ENCODE data around the gene FBXO2. TPM values are rescaled to one million over a fixed set of nuclear protein-coding genes. Genes with fewer than 3 reads are reported as not detected.

Gene FBXO2, protein sequence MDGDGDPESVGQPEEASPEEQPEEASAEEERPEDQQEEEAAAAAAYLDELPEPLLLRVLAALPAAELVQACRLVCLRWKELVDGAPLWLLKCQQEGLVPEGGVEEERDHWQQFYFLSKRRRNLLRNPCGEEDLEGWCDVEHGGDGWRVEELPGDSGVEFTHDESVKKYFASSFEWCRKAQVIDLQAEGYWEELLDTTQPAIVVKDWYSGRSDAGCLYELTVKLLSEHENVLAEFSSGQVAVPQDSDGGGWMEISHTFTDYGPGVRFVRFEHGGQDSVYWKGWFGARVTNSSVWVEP
- 4.2 TPM for polyA plus RNA-seq (2012; ENCODE audit: insufficient read length, low read depth)

DNA sequence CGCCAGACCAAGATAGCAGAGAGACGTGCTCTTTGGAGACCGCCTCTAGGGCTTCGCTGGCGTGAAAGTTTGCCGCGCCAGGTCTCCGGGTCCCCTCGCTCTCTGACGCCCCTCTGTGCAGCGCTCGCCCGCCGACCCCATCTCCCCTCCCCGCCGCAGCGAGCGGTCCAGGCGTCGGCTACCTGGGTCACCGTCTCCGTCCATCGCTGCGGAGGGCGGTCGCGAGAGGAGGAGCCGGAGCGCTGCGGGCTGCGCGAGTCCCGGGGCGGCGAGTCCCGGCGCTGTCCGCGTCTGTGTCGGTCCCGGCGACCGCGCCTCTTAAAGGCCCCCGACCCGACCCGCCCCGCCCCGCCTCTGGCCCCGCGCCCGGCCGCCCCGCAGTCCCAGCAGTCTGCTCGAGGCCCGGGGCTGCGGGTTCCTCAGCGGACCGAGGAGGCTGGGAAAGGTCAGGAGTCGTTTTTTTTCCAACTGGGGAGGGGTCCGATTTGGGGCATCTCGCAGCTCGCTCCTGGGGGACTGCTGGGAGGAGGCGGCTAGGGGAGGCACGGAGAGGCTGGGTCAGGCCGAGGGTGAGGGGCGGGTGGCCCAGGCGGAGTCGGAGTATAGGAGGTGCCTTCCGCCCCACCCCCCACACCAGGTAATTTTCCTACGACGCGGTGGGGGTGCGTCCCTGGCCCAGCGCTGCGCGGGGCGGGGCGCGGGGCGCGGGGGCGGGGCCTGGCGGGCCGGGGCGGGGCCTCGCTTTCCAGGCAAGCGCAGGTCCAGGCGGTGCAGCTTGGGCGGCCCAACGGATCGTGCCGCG is at the start of gene FBXO2, which contains the start of gene FBXO44:
TSS of gene FBXO2 (minus strand) at position 293 of the 802 bp plus-strand sequence. CDS start at position 204, 89 bp downstream.
TSS of gene FBXO44 (plus strand) at position 741 of the 802 bp plus-strand sequence. CDS start 959 bp downstream, outside the sequence.
- TF ChIP-seq, protein P1, sequence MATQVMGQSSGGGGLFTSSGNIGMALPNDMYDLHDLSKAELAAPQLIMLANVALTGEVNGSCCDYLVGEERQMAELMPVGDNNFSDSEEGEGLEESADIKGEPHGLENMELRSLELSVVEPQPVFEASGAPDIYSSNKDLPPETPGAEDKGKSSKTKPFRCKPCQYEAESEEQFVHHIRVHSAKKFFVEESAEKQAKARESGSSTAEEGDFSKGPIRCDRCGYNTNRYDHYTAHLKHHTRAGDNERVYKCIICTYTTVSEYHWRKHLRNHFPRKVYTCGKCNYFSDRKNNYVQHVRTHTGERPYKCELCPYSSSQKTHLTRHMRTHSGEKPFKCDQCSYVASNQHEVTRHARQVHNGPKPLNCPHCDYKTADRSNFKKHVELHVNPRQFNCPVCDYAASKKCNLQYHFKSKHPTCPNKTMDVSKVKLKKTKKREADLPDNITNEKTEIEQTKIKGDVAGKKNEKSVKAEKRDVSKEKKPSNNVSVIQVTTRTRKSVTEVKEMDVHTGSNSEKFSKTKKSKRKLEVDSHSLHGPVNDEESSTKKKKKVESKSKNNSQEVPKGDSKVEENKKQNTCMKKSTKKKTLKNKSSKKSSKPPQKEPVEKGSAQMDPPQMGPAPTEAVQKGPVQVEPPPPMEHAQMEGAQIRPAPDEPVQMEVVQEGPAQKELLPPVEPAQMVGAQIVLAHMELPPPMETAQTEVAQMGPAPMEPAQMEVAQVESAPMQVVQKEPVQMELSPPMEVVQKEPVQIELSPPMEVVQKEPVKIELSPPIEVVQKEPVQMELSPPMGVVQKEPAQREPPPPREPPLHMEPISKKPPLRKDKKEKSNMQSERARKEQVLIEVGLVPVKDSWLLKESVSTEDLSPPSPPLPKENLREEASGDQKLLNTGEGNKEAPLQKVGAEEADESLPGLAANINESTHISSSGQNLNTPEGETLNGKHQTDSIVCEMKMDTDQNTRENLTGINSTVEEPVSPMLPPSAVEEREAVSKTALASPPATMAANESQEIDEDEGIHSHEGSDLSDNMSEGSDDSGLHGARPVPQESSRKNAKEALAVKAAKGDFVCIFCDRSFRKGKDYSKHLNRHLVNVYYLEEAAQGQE (IDR thresholded peaks at IDR 0.05; ENCODE audit: insufficient read depth in 1 of 2, low read depth in 2 of 2, low read length in 2 of 2) = no peak
- TF ChIP-seq POLR2AphosphoS5 (IDR thresholded peaks at IDR 0.05; ENCODE audit: low read depth, low read length) (no peak), SIN3A (IDR thresholded peaks at IDR 0.05; ENCODE audit: borderline replicate concordance, insufficient read depth, low read length) (no peak), TAF1 (IDR thresholded peaks at IDR 0.05; ENCODE audit: borderline replicate concordance, insufficient read depth, low read length) (no peak), FOXP2 (optimal IDR thresholded peaks at IDR 0.05; ENCODE audit: borderline replicate concordance, extremely low read depth, extremely low read length, insufficient read depth) (no peak)

DNA sequence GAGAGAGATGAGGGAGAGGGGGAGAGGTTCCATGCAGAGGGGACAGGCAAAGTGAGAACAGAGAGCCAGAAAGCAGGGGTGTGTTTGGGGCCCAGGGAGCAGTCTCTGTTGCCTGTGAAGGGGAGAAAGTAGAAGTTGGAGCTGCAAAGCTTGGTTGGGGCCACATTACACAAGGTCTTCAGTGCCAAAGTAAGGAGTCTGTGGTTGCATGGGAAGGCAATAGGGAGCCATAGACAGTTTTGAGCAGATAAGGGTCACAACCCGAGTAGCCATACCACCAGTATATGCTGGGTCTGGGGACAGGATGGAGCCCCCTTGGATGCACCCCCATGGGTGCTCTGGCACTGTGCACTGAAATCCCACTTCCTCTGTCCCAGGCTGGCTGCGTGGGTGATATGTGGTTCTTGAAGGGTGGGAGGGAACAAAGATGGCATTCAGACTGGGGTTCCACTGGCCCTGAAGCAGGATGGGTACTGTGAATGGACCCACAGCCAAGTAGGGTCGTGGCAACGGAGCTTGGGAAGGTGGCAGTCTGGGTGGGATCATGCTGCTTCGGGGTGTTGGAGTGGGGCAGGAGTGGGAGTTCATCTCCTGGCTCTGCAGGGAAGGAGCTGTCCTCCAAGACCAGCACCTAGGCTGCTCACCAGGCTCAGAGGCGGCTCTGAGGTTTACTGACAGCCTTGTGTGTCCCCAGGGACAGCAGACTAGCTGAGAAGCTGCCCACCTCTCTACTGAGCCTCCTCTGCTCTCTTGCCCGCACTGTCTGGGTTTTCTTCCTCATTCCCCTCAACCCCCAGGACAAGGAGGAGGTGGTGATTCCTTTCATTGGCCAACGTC is 49.3 kb upstream of the FBXO2 start:
- TF ChIP-seq POLR2AphosphoS5 (IDR thresholded peaks at IDR 0.05; ENCODE audit: low read depth, low read length) (no peak), FOXP2 (optimal IDR thresholded peaks at IDR 0.05; ENCODE audit: borderline replicate concordance, extremely low read depth, extremely low read length, insufficient read depth) (no peak), TAF1 (IDR thresholded peaks at IDR 0.05; ENCODE audit: borderline replicate concordance, insufficient read depth, low read length) (no peak), SIN3A (IDR thresholded peaks at IDR 0.05; ENCODE audit: borderline replicate concordance, insufficient read depth, low read length) (no peak)
- TF ChIP-seq, protein P1 (IDR thresholded peaks at IDR 0.05; ENCODE audit: insufficient read depth in 1 of 2, low read depth in 2 of 2, low read length in 2 of 2) = no peak

DNA sequence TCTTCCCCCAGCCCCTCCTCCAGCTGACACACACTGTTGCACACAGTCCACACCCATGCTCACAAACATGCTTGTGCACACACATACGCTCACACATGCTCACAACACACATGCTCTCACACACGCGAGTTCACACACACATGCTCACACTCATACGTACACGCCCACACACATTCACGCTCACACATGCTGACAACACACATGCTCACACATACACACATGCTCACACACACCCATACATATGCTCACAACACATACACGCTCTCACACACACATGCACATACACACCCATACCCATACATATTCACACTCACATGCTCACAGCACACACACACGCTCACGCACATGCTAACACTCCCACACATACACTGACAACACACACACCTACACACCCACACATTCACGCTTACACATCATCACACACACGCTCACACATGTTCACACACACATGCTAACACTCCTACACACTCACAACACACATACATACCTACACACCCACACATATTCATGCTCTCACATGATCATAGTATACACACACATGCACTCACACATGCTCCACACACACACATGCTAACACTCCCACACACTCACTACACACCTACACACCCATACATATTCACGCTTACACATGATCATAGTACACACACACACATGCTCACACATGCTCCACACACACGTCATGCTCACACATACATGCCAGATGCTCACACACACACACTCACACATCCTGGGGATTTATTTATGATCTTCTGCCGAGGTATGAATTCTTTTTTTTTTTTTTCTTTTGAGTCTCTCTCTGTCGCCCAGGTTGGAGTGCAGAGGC is 48.0 kb upstream of the FBXO2 start:
- TF ChIP-seq TAF1 (IDR thresholded peaks at IDR 0.05; ENCODE audit: borderline replicate concordance, insufficient read depth, low read length) (no peak), SIN3A (IDR thresholded peaks at IDR 0.05; ENCODE audit: borderline replicate concordance, insufficient read depth, low read length) (no peak), FOXP2 (optimal IDR thresholded peaks at IDR 0.05; ENCODE audit: borderline replicate concordance, extremely low read depth, extremely low read length, insufficient read depth) (no peak), POLR2AphosphoS5 (IDR thresholded peaks at IDR 0.05; ENCODE audit: low read depth, low read length) (no peak)
- TF ChIP-seq, protein P1 (IDR thresholded peaks at IDR 0.05; ENCODE audit: insufficient read depth in 1 of 2, low read depth in 2 of 2, low read length in 2 of 2) = no peak

DNA sequence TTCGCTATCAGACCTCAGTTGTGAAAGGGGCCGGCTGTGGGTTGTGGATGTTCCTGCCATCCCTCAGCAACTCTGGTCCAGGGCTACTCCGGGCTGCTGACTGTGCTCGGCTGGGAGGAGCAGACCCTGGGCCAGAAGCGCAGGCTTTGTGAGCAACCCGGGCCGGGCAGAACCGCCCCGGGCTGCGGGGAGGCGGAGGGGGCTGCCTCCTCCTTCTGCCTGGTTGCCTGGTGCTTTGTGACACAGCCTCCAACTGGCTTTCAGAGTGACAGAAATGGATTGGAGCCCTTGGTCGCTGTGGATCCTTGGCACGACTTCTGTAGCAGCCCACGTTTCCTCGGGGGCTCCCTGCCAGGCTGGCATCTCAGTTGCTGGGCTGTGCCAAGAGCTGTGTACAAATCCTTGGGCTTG is 47.3 kb upstream of the FBXO2 start:
- no peak for TF ChIP-seq SIN3A (IDR thresholded peaks at IDR 0.05; ENCODE audit: borderline replicate concordance, insufficient read depth, low read length)
